ENCODE data around the gene PRTG. TPM values are rescaled to one million over a fixed set of nuclear protein-coding genes. Genes with fewer than 3 reads are reported as not detected.

The PRTG gene
- total RNA-seq, 3 donors from 2014 or later: 5.2 to 11.6 (median 5.8) TPM

GRCh38 chr15:55774113-55774970 lies 31.4 kb upstream of the PRTG start:
- DNase-seq (ENCODE audit: low spot score in 2 of 2): no peak
- H3K27me3 ChIP-seq: no peaks in the 10 kb centered on the region

GRCh38 chr15:55770806-55771205 lies 27.9 kb upstream of the PRTG start:
- no peaks in the 10 kb centered on the region for H3K4me1 ChIP-seq
- no peak overlapping the region for H3K27ac ChIP-seq
- no peaks in the 10 kb centered on the region for H3K9me3 ChIP-seq
- H3K4me3 ChIP-seq: no peak overlapping the region
- intact Hi-C loops (cut with DNase I; ENCODE audit: low total_unique reads): no loop called here
- DNase-seq (ENCODE audit: low spot score in 2 of 2): no peak
- no peaks in the 10 kb centered on the region for H3K36me3 ChIP-seq
- TF ChIP-seq POLR2AphosphoS5 (IDR thresholded peaks at IDR 0.05): no peak
- no peak for TF ChIP-seq CTCF (IDR thresholded peaks at IDR 0.05)
- TF ChIP-seq POLR2A (IDR thresholded peaks at IDR 0.05): no peak
- no peaks in the 10 kb centered on the region for H3K27me3 ChIP-seq

More at GRCh38 chr15:55774113-55774970, 31.4 kb upstream of the PRTG start:
- no peak overlapping the region for H3K27ac ChIP-seq
- no peaks in the 10 kb centered on the region for H3K36me3 ChIP-seq
- H3K9me3 ChIP-seq: no peaks in the 10 kb centered on the region
- no peaks in the 10 kb centered on the region for H3K4me1 ChIP-seq
- TF ChIP-seq POLR2A (IDR thresholded peaks at IDR 0.05) (no peak), CTCF (IDR thresholded peaks at IDR 0.05) (peak; percentile 25 to 39 (median 30))
- intact Hi-C loops (cut with DNase I; ENCODE audit: low total_unique reads): no loop called here
- H3K4me3 ChIP-seq: no peak overlapping the region

GRCh38 chr15:55770261-55770660 lies 27.3 kb upstream of the PRTG start:
- no peak for TF ChIP-seq CTCF (IDR thresholded peaks at IDR 0.05)
- Histone ChIP-seq H3K27me3 (no peaks in the 10 kb centered on the region), H3K4me1 (no peaks in the 10 kb centered on the region), H3K9me3 (no peaks in the 10 kb centered on the region), H3K27ac (no peak overlapping the region), H3K4me3 (no peak overlapping the region), H3K36me3 (no peaks in the 10 kb centered on the region)
- no peak for DNase-seq (ENCODE audit: low spot score in 2 of 2)
- intact Hi-C loops (cut with DNase I; ENCODE audit: low total_unique reads): no loop called here

- DNase-seq (ENCODE audit: low spot score in 2 of 2): no peak
- Histone ChIP-seq H3K36me3 (no peaks in the 10 kb centered on the region), H3K4me3 (no peak overlapping the region), H3K27ac (no peak overlapping the region), H3K4me1 (no peaks in the 10 kb centered on the region), H3K27me3 (no peaks in the 10 kb centered on the region), H3K9me3 (no peaks in the 10 kb centered on the region)
- intact Hi-C loops (cut with DNase I; ENCODE audit: low total_unique reads): no loop called here
- TF ChIP-seq POLR2A (IDR thresholded peaks at IDR 0.05): no peak
- no peak for TF ChIP-seq POLR2AphosphoS5 (IDR thresholded peaks at IDR 0.05)
- no peak for TF ChIP-seq CTCF (IDR thresholded peaks at IDR 0.05)
Measured at GRCh38 chr15:55768670-55769185, 25.8 kb upstream of the PRTG start.

- TF ChIP-seq POLR2A (IDR thresholded peaks at IDR 0.05) (no peak), CTCF (IDR thresholded peaks at IDR 0.05) (no peak), POLR2AphosphoS5 (IDR thresholded peaks at IDR 0.05) (no peak)
- H3K27ac ChIP-seq: no peak overlapping the region
- H3K4me3 ChIP-seq: no peak overlapping the region
- no peaks in the 10 kb centered on the region for H3K27me3 ChIP-seq
- no peaks in the 10 kb centered on the region for H3K4me1 ChIP-seq
- no peak for DNase-seq (ENCODE audit: low spot score in 2 of 2)
- intact Hi-C loops (cut with DNase I; ENCODE audit: low total_unique reads): no loop called here
- H3K36me3 ChIP-seq: no peaks in the 10 kb centered on the region
- no peaks in the 10 kb centered on the region for H3K9me3 ChIP-seq
Measured at GRCh38 chr15:55766676-55767075, 23.7 kb upstream of the PRTG start.
